Stimulated activated CD4-positive, alpha-beta T cell treated with anti-CD3 and anti-CD28 coated beads, TNF-alpha, amount 100 ng/mL, for 1 hour (primary cell): ENCODE data around the gene OVOL3.

Source experiments
- DNase-seq, 3 donors: peaks; one replicate each; pipeline ENCODE4 v3.0.0-alpha.2; 2020; ENCODE audit warnings: low read depth in 3 of 3, low spot score in 1 of 3

The OVOL3 gene

GRCh38 chr19:36160821-36161596, 50.1 kb downstream of the OVOL3 start:
- DNase-seq: no peak
